ENCODE measurements around the gene SLC35E1. TPM values are rescaled to one million over a fixed set of nuclear protein-coding genes. Genes with fewer than 3 reads are reported as not detected.
A peak's percentile ranks its signal among the peaks of the same experiment; 100 is the strongest.

SLC35E1 gene
- 10 to 100 TPM; 46.2 to 46.3 TPM for total RNA-seq

DNA sequence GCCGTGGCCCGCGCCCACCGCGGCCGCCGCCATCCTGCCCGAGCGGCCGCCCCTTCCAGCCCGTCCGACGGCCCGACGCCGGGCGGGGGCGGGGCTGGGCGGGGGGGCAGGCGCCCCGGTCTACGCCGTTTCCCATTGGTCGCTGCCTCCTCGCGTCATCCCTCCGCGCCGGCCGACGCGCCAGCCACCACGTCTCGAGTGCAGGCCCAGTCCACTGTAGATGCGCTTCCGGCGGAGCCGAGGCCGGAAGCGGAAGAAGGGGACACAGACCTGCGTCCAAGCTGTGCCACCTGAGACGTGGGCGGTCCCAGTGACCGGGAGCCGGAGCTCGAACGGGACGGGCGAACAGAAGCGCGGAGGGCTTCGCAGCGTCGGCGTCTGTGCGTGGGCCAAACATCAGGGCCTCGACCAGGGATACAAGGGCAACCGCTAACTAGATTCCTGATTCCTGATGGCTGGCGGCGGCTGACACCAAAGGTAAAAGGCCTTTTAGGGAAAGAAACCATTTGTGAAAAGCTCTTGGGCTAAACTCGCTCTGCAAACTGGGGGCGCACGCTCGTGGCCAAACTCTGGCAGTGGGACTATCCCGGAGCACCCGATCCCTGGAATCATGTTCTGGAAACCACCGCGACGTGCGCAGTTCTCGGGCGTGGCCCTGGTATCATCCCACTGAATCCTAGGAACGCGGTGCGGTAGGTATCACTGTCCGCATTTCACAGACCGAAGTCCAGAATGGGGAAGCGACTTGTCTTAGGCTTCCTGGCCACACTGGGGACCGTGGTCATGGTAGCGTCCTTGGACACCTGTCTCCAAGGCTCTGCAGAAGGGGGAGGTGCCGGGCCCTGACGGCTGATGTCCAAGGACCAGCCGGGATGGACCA lies at the start of gene SLC35E1:
TSS of gene SLC35E1 (minus strand) at position 84 of the 880 bp plus-strand sequence. CDS start at position 33, 51 bp downstream.
- ATAC-seq (peak; percentile 94), DNase-seq (peak; percentile 95)
- Mint-ChIP-seq H3K27me3 (no peaks in the 10 kb centered on the region), H3K27ac (peak within 1 kb of the TSS; percentile 89), H3K4me3 (peak within 1 kb of the TSS; percentile 94), H3K9me3 (ENCODE audit: low read depth) (no peaks in the 10 kb centered on the region), H3K36me3 (peaks cover 27% of the 10 kb centered on the region), H3K4me1 (peaks cover 64% of the 10 kb centered on the region)
- CTCF ChIA-PET = interaction anchor here (1.2 to 2.4 kb wide), 4 partner anchors 11 to 55 kb away, joined by 3 to 13 read pairs (median 8); partner anchors contain the start of gene MED26

DNA sequence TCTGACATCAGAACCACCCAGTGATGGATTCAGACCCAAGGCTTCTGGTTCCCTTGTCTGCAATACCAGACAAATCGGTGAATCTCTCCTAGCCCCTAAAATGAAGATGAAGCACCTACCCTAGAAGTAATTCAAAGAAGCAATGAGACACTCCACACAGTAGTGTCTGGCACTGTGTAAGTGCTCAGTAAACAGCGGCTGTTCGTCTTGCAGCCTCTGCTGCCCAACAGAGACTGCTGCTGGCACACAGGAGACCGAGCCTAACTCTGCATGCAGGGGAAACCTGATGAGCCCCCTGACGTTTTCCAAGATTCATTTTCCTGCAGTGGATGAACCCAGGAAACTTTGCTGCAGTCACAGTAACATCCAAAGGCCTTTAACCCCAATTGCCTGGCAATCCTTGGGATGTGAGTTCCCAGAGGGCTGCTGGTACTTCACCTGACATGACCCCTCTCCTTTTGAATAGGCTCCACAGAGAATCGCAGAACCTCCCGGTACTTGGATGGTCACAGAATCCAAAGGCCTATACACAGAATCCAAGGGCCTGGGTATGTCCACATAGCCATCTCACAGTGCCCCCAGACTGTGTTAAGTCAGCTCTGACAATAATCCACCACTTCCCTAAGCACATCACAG lies 49.1 kb upstream of the SLC35E1 start:
- CTCF ChIA-PET = no interaction called here
- DNase-seq (no peak), ATAC-seq (no peak)
- Mint-ChIP-seq H3K27ac (no peak overlapping the region), H3K4me3 (no peak overlapping the region), H3K27me3 (no peaks in the 10 kb centered on the region), H3K9me3 (ENCODE audit: low read depth) (no peaks in the 10 kb centered on the region), H3K4me1 (peaks cover 62% of the 10 kb centered on the region), H3K36me3 (peaks cover 10% of the 10 kb centered on the region)

GRCh38 chr19:16620584-16620983 lies 48.4 kb upstream of the SLC35E1 start:
- CTCF ChIA-PET = no interaction called here

GRCh38 chr19:16620018-16620417 lies 47.8 kb upstream of the SLC35E1 start:
- Mint-ChIP-seq H3K27ac (no peak overlapping the region), H3K9me3 (ENCODE audit: low read depth) (no peaks in the 10 kb centered on the region), H3K36me3 (peaks cover 3% of the 10 kb centered on the region), H3K27me3 (no peaks in the 10 kb centered on the region), H3K4me3 (no peak overlapping the region), H3K4me1 (peaks cover 60% of the 10 kb centered on the region)
- DNase-seq (no peak), ATAC-seq (no peak)
- CTCF ChIA-PET = no interaction called here

More at GRCh38 chr19:16620584-16620983, 48.4 kb upstream of the SLC35E1 start:
- ATAC-seq (no peak), DNase-seq (no peak)
- H3K27me3 Mint-ChIP-seq = no peaks in the 10 kb centered on the region
- peaks cover 8% of the 10 kb centered on the region for H3K36me3 Mint-ChIP-seq
- no peaks in the 10 kb centered on the region for H3K9me3 Mint-ChIP-seq (ENCODE audit: low read depth)
- H3K27ac Mint-ChIP-seq = no peak overlapping the region
- H3K4me3 Mint-ChIP-seq = no peak overlapping the region
- H3K4me1 Mint-ChIP-seq = peaks cover 60% of the 10 kb centered on the region

GRCh38 chr19:16619457-16619856 lies 47.2 kb upstream of the SLC35E1 start:
- Mint-ChIP-seq H3K4me3 (no peak overlapping the region), H3K36me3 (no peaks in the 10 kb centered on the region), H3K9me3 (ENCODE audit: low read depth) (no peaks in the 10 kb centered on the region), H3K4me1 (peaks cover 64% of the 10 kb centered on the region), H3K27ac (peak overlapping the region; percentile 15), H3K27me3 (no peaks in the 10 kb centered on the region)
- DNase-seq (no peak), ATAC-seq (no peak)
- CTCF ChIA-PET = no interaction called here

DNA sequence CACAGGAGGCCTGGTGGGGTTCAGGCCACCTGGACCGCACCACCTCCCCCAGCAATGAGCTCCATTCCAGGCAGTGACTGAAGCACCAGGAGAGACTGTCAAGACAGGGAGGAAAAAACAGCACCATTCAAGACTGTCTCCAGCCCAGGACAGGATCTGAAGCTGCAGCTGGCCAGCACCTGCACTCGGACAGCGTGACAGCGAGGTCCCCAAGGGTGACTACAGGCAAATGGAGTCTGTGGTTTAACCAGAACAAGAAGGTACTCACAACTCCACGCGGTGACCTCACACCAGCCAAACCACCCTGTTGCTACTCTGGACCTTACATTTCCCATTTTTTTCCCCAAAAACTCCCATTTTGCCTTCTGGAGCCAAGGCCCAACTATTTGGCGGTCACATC lies 46.0 kb upstream of the SLC35E1 start:
- Mint-ChIP-seq H3K9me3 (ENCODE audit: low read depth) (no peaks in the 10 kb centered on the region), H3K4me3 (no peak overlapping the region), H3K27ac (no peak overlapping the region), H3K27me3 (no peaks in the 10 kb centered on the region), H3K36me3 (no peaks in the 10 kb centered on the region), H3K4me1 (peaks cover 61% of the 10 kb centered on the region)
- no peak for DNase-seq
- CTCF ChIA-PET = no interaction called here
- ATAC-seq = no peak

DNA sequence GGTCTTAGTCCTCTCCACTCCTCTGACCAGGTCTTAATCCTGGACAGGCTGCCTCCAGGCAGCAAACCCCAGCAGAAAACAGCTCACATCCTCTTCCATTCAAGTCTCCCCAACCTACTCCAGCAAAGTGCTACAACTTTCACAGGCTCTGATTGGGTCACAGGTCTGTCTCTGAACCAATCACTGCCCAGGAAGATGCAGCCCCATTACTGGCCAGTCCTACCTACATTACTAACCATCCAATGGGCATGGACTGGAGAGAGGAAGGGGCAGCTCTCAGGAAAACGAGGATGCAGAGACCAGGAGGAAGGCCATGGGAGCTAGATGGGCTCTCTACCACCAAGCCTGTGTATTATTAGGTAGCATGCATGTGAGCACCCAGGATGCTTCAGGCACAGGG lies 43.6 kb upstream of the SLC35E1 start:
- ATAC-seq = no peak
- no peak overlapping the region for H3K4me3 Mint-ChIP-seq
- no peak for DNase-seq
- peak overlapping the region; percentile 72 for H3K27ac Mint-ChIP-seq
- H3K36me3 Mint-ChIP-seq = no peaks in the 10 kb centered on the region
- peaks cover 58% of the 10 kb centered on the region for H3K4me1 Mint-ChIP-seq
- no peaks in the 10 kb centered on the region for H3K27me3 Mint-ChIP-seq
- H3K9me3 Mint-ChIP-seq (ENCODE audit: low read depth) = no peaks in the 10 kb centered on the region
- CTCF ChIA-PET = interaction anchor here (0.6 to 0.8 kb wide), 2 partner anchors 14 to 505 kb away, joined by 3 read pairs; no protein-coding TSS in a partner anchor

DNA sequence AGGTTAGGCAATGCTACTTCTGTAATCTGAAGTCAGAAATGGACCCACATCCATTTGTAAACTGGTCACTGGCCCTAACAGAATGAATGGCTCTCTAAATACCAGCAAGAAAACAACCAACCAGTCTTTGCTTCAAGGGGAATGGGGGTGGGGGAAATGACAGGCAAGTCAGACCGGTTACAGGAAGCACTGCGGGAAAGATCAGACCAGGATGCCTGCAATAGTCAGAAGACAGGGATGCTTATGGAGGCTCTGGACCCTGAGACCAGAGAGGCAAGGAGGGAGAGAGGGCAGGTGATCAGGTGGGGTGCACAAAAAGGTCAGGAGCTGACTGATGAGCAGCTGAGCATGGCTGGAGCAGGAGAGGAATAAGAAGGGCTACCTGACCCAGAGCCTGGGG lies 42.7 kb upstream of the SLC35E1 start:
- peaks cover 59% of the 10 kb centered on the region for H3K4me1 Mint-ChIP-seq
- no peaks in the 10 kb centered on the region for H3K36me3 Mint-ChIP-seq
- CTCF ChIA-PET = no interaction called here
- no peaks in the 10 kb centered on the region for H3K27me3 Mint-ChIP-seq
- ATAC-seq = no peak
- no peaks in the 10 kb centered on the region for H3K9me3 Mint-ChIP-seq (ENCODE audit: low read depth)
- peak overlapping the region; percentile 72 for H3K27ac Mint-ChIP-seq
- DNase-seq = no peak
- peak overlapping the region; percentile 27 for H3K4me3 Mint-ChIP-seq

- H3K4me1 Mint-ChIP-seq = peaks cover 52% of the 10 kb centered on the region
- H3K9me3 Mint-ChIP-seq (ENCODE audit: low read depth) = no peaks in the 10 kb centered on the region
- no peaks in the 10 kb centered on the region for H3K36me3 Mint-ChIP-seq
- DNase-seq = no peak
- ATAC-seq = no peak
- H3K27me3 Mint-ChIP-seq = no peaks in the 10 kb centered on the region
- H3K4me3 Mint-ChIP-seq = no peak overlapping the region
- CTCF ChIA-PET = interaction anchor here (1.0 to 1.5 kb wide), 3 partner anchors 14 to 86 kb away, joined by 4 to 5 read pairs (median 4); partner anchors contain the start of gene MED26
- H3K27ac Mint-ChIP-seq = peak overlapping the region; percentile 3
These were observed 41.6 kb upstream of the SLC35E1 start for GRCh38 chr19:16613841-16614240.

DNA sequence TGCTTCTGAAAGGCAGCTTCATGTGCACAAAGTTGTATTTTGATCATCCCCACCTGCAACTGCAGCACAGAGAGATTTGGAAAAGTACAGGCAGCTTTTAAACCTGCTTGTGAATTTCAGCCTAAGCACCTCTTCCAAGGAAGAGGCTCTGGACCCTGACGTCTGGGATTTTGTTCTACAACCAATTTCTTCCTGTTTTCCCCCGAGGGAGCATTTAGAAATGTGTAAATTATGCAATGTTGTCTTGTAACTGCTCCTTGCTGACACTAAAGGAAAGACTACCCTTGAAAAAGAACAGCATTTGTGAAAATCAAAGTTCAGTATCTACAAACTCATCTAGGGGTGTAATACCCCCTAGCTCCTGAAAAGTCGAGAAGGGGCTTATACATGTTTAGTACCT lies 40.4 kb upstream of the SLC35E1 start:
- CTCF ChIA-PET = interaction anchor here (0.9 to 1.5 kb wide), 7 partner anchors 12 to 85 kb away, joined by 3 to 5 read pairs (median 3); no protein-coding TSS in a partner anchor
- Mint-ChIP-seq H3K27me3 (no peaks in the 10 kb centered on the region), H3K4me1 (peaks cover 63% of the 10 kb centered on the region), H3K9me3 (ENCODE audit: low read depth) (no peaks in the 10 kb centered on the region), H3K36me3 (no peaks in the 10 kb centered on the region), H3K27ac (no peak overlapping the region), H3K4me3 (no peak overlapping the region)
- no peak for ATAC-seq
- no peak for DNase-seq

GRCh38 chr19:16611121-16611520 lies 38.9 kb upstream of the SLC35E1 start:
- Mint-ChIP-seq H3K4me3 (no peak overlapping the region), H3K27me3 (no peaks in the 10 kb centered on the region), H3K9me3 (ENCODE audit: low read depth) (no peaks in the 10 kb centered on the region), H3K36me3 (no peaks in the 10 kb centered on the region), H3K27ac (no peak overlapping the region), H3K4me1 (peaks cover 52% of the 10 kb centered on the region)
- no peak for ATAC-seq
- CTCF ChIA-PET = interaction anchor here (0.8 kb wide), 1 partner anchor 24 kb away, joined by 3 read pairs; no protein-coding TSS in a partner anchor
- DNase-seq = no peak

- Mint-ChIP-seq H3K4me1 (peaks cover 46% of the 10 kb centered on the region), H3K4me3 (no peak overlapping the region), H3K9me3 (ENCODE audit: low read depth) (no peaks in the 10 kb centered on the region), H3K27me3 (no peaks in the 10 kb centered on the region), H3K27ac (no peak overlapping the region), H3K36me3 (no peaks in the 10 kb centered on the region)
- ATAC-seq (no peak), DNase-seq (no peak)
- CTCF ChIA-PET = interaction anchor here (0.7 to 2.0 kb wide), 3 partner anchors 25 to 391 kb away, joined by 3 to 7 read pairs (median 4); no protein-coding TSS in a partner anchor
These were observed 37.4 kb upstream of the SLC35E1 start for GRCh38 chr19:16609511-16610200.

DNA sequence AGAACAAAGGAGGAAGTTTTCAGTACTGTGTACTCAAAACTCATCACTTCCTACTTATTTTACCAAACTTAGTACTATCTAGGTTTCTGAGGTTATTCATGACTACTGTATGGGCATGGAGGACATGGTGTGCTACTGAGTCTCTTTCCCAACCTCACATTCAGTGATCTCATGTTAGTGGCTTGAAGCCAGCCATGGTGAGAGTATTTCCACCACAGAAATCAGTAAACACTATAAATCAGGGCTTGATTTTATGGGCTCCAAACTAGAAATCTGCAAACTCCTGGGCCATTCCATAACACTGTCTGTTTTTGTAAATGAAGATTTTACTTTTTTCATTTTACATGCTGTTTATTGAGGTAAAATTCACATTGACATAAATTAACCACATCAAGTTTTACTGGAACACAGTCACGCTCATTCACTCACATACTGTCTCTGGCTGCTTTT lies 36.1 kb upstream of the SLC35E1 start:
- ATAC-seq (peak; percentile 65), DNase-seq (no peak)
- CTCF ChIA-PET = interaction anchor here (1.3 kb wide), 2 partner anchors 19 to 20 kb away, joined by 3 read pairs; partner anchors contain the start of gene MED26
- H3K4me3 Mint-ChIP-seq = no peak overlapping the region
- H3K27me3 Mint-ChIP-seq = no peaks in the 10 kb centered on the region
- H3K9me3 Mint-ChIP-seq (ENCODE audit: low read depth) = no peaks in the 10 kb centered on the region
- peaks cover 40% of the 10 kb centered on the region for H3K4me1 Mint-ChIP-seq
- H3K27ac Mint-ChIP-seq = peak overlapping the region; percentile 45
- H3K36me3 Mint-ChIP-seq = no peaks in the 10 kb centered on the region

All from activated CD8-positive, alpha-beta memory T cell treated with anti-CD3 and anti-CD28 coated beads, Interleukin-2, amount 10 ng/mL, durations not matched to agents 7 days and 5 days (primary cell).